DOHH2 (cell line): ENCODE results near the gene CITED2.

ENCODE experiments used
- H3F3A ChIP-seq: fragments of 200-600 bp; sonication (generic), shearing (Covaris generic); 2 replicates; pipeline ENCODE4 v1.6.0; 2016; ENCODE audit warnings: antibody characterized with exemption, mild to moderate bottlenecking; ENCODE audit not compliant: control insufficient read depth, insufficient read depth
- H3K27ac ChIP-seq: fragments of 200-600 bp; sonication (generic); 2 replicates; pipeline ENCODE4 v1.5.1; 2014; ENCODE audit warnings: low read depth, mild to moderate bottlenecking, low read length, moderate library complexity
- H3K27me3 ChIP-seq: fragments of 200-600 bp; sonication (generic); 2 replicates; pipeline ENCODE4 v1.6.1; 2014; ENCODE audit warnings: mild to moderate bottlenecking, low read length, mixed read lengths; ENCODE audit not compliant: control insufficient read depth
- H3K36me3 ChIP-seq: fragments of 200-600 bp; sonication (generic); 2 replicates; pipeline ENCODE4 v1.6.1; 2014; ENCODE audit warnings: mild to moderate bottlenecking, low read length, moderate library complexity, mixed read lengths; ENCODE audit not compliant: control insufficient read depth
- H3K4me1 ChIP-seq: fragments of 200-600 bp; sonication (generic); 2 replicates; pipeline ENCODE4 v1.6.1; 2014; ENCODE audit warnings: mild to moderate bottlenecking, low read length, mixed read lengths; ENCODE audit not compliant: control insufficient read depth
- H3K4me2 ChIP-seq: fragments of 200-600 bp; sonication (generic); 2 replicates; pipeline ENCODE4 v1.6.0; 2014; ENCODE audit warnings: mild to moderate bottlenecking, low read length, moderate library complexity
- H3K4me3 ChIP-seq: fragments of 200-600 bp; sonication (generic); 2 replicates; pipeline ENCODE4 v1.5.1; 2014; ENCODE audit warnings: mild to moderate bottlenecking, low read length, mixed read lengths
- H3K79me2 ChIP-seq: fragments of 200-600 bp; sonication (generic); 2 replicates; pipeline ENCODE4 v1.6.1; 2014; ENCODE audit warnings: mild to moderate bottlenecking, low read length, mixed read lengths; ENCODE audit not compliant: control insufficient read depth
- H3K9me2 ChIP-seq: fragments of 200-600 bp; sonication (generic); replicated peaks from 2 replicates; pipeline ENCODE4 v1.6.1; 2014; ENCODE audit warnings: mild to moderate bottlenecking, low read length, mixed read lengths; ENCODE audit not compliant: control insufficient read depth
- H3K9me3 ChIP-seq: fragments of 200-600 bp; sonication (generic); 2 replicates; pipeline ENCODE4 v1.6.1; 2014; ENCODE audit warnings: antibody characterized with exemption, low read length, mixed read lengths; ENCODE audit not compliant: control insufficient read depth, insufficient read depth
- H4K20me1 ChIP-seq: fragments of 200-600 bp; sonication (generic); 2 replicates; pipeline ENCODE4 v1.6.0; 2014; ENCODE audit warnings: low read depth, mild to moderate bottlenecking, antibody characterized with exemption, low read length, moderate library complexity; ENCODE audit not compliant: control insufficient read depth, insufficient read depth
- CTCF ChIP-seq: fragments of 200-600 bp; sonication (generic); IDR thresholded peaks from one replicate; pipeline ENCODE4 v1.5.1; 2014; ENCODE audit warnings: antibody characterized with exemption, mild to moderate bottlenecking, low read depth, low read length; ENCODE audit not compliant: poor library complexity, severe bottlenecking
- EZH2phosphoT487 ChIP-seq: fragments of 200-600 bp; sonication (generic); IDR thresholded peaks from 2 replicates; pipeline ENCODE4 v1.6.1; 2017; ENCODE audit warnings: borderline replicate concordance, mild to moderate bottlenecking, antibody characterized with exemption, low read length, moderate library complexity, mixed read lengths

Gene CITED2

GRCh38 chr6:139391709-139392108 lies 17.3 kb upstream of the CITED2 start:
- H3F3A ChIP-seq, result no peaks in the 10 kb centered on the region
- no peaks in the 10 kb centered on the region for H3K9me3 ChIP-seq
- H3K27ac ChIP-seq, result no peak overlapping the region
- H3K27me3 ChIP-seq, result 0 out of 2 replicates have a peak, but pooled peaks cover 2% of the 10 kb centered on the region
- TF ChIP-seq CTCF (no peak), EZH2phosphoT487 (no peak)
- H4K20me1 ChIP-seq, result no peaks in the 10 kb centered on the region
- H3K4me3 ChIP-seq, result no peak overlapping the region
- peaks cover 7% of the 10 kb centered on the region; the same call in 1 of the 2 replicates for H3K4me1 ChIP-seq
- no peaks in the 10 kb centered on the region for H3K36me3 ChIP-seq
- no peak overlapping the region; the same call in 1 of the 2 replicates for H3K4me2 ChIP-seq
- no peaks in the 10 kb centered on the region for H3K9me2 ChIP-seq
- no peaks in the 10 kb centered on the region for H3K79me2 ChIP-seq

GRCh38 chr6:139390447-139390846 lies 16.0 kb upstream of the CITED2 start:
- Histone ChIP-seq H3F3A (no peaks in the 10 kb centered on the region), H3K9me2 (no peaks in the 10 kb centered on the region), H3K4me1 (peaks cover 7% of the 10 kb centered on the region; the same call in 1 of the 2 replicates), H3K27ac (no peak overlapping the region), H3K79me2 (no peaks in the 10 kb centered on the region), H3K9me3 (no peaks in the 10 kb centered on the region), H3K4me3 (no peak overlapping the region), H3K36me3 (no peaks in the 10 kb centered on the region), H3K27me3 (0 out of 2 replicates have a peak, but pooled peaks cover 4% of the 10 kb centered on the region), H4K20me1 (no peaks in the 10 kb centered on the region), H3K4me2 (no peak overlapping the region)
- TF ChIP-seq CTCF (no peak), EZH2phosphoT487 (no peak)

- Histone ChIP-seq H3K36me3 (no peaks in the 10 kb centered on the region), H3K9me3 (no peaks in the 10 kb centered on the region), H3K4me3 (no peak overlapping the region), H3K79me2 (no peaks in the 10 kb centered on the region), H3K9me2 (no peaks in the 10 kb centered on the region), H3K4me1 (peaks cover 7% of the 10 kb centered on the region; the same call in 1 of the 2 replicates), H4K20me1 (no peaks in the 10 kb centered on the region), H3K4me2 (no peak overlapping the region), H3K27me3 (0 out of 2 replicates have a peak, but pooled peaks cover 4% of the 10 kb centered on the region), H3K27ac (no peak overlapping the region), H3F3A (no peaks in the 10 kb centered on the region)
- TF ChIP-seq CTCF (no peak), EZH2phosphoT487 (no peak)
Observed at GRCh38 chr6:139388384-139388783, 13.9 kb upstream of the CITED2 start.
